HepG2 (cell line): ENCODE data around the gene MRPS21.

Experiments
- GTF3A ChIP-seq: sonication (generic); formaldehyde crosslinking; conservative IDR thresholded peaks from 2 replicates; pipeline ENCODE4 v1.4.0; 2020; ENCODE audit warnings: mild to moderate bottlenecking, missing genetic modification reagents
- TEAD2 ChIP-seq: sonication (generic); formaldehyde crosslinking; IDR thresholded peaks from 2 replicates; pipeline ENCODE4 v1.9.0; 2021; ENCODE audit warnings: missing genetic modification reagents

DNA sequence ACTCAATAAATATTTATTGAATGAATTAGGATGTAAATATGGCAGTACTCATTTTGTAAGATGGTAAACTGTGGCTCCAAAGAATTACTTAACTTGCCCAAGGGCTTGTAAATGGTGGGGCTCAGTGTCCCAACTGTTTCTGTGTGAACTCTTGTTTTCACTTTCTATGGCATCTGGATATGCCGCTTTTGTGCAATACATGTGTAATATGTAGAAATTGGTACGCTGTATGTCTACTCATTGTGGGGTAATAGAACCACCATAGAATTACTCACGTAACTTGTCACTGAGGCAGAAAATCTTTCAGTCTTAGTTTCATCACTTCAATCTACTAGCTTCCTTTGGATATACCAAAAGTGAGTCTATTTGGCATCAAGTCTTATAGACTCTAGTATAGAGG lies 28.6 kb downstream of the MRPS21 start:
- TF ChIP-seq GTF3A (CRISPR knock-in tag) (no peak), TEAD2 (no peak)
